Fibroblast of skin of back (primary cell): Measurements from ENCODE around the gene CAMK2D.
A peak's percentile ranks its signal among the peaks of the same experiment; 100 is the strongest.

Experiments
- DNase-seq: peaks from one replicate; pipeline ENCODE4 v3.0.0-alpha.2; 2013

The CAMK2D gene

GRCh38 chr4:113435893-113436292 is 325.6 kb downstream of the CAMK2D start:
- peak; percentile 91 for DNase-seq

- peak; percentile 79 for DNase-seq
Observed at GRCh38 chr4:113434247-113434587, 327.3 kb downstream of the CAMK2D start.

GRCh38 chr4:113433536-113434246 is 327.8 kb downstream of the CAMK2D start:
- DNase-seq: peak; percentile 74

- peak; percentile 64 for DNase-seq
Observed at GRCh38 chr4:113433116-113433515, 328.4 kb downstream of the CAMK2D start.

- DNase-seq: peak; percentile 62
Observed at GRCh38 chr4:113423631-113424030, 337.9 kb downstream of the CAMK2D start.

GRCh38 chr4:113420938-113421337 is 340.6 kb downstream of the CAMK2D start:
- no peak for DNase-seq

- no peak for DNase-seq
Observed at GRCh38 chr4:113419631-113420030, 341.9 kb downstream of the CAMK2D start.

GRCh38 chr4:113411496-113411938 is 350.0 kb downstream of the CAMK2D start:
- DNase-seq: peak; percentile 81

GRCh38 chr4:113410686-113411085 is 350.9 kb downstream of the CAMK2D start:
- DNase-seq: no peak

GRCh38 chr4:113409181-113409580 is 352.4 kb downstream of the CAMK2D start:
- DNase-seq: no peak

- DNase-seq: no peak
Observed at GRCh38 chr4:113407409-113407808, 354.1 kb downstream of the CAMK2D start.

GRCh38 chr4:113406723-113407016 is 354.9 kb downstream of the CAMK2D start:
- no peak for DNase-seq

GRCh38 chr4:113405874-113406722 is 355.4 kb downstream of the CAMK2D start:
- no peak for DNase-seq

GRCh38 chr4:113404841-113405240 is 356.7 kb downstream of the CAMK2D start:
- no peak for DNase-seq

GRCh38 chr4:113404167-113404571 is 357.4 kb downstream of the CAMK2D start:
- no peak for DNase-seq
